Spinal cord (tissue), 10 donors: ENCODE data around the gene MYO5B. TPM values are rescaled to one million over a fixed set of nuclear protein-coding genes. Genes with fewer than 3 reads are reported as not detected.

Experiments
- DNase-seq, 6 donors: peaks; one replicate each; pipeline versions ENCODE4 v3.0.0 to v3.0.0-alpha.2; 2013 to 2015; ENCODE audit warnings: low spot score in 6 of 6, low read depth in 4 of 6
- H3K27ac ChIP-seq: one replicate; pipeline ENCODE4 v1.5.1; 2013; ENCODE audit warnings: low read depth, low read length, control low read depth
- H3K27me3 ChIP-seq: one replicate; pipeline ENCODE4 v1.6.1; 2013; ENCODE audit warnings: low read length; ENCODE audit not compliant: control insufficient read depth, insufficient read depth
- H3K36me3 ChIP-seq: one replicate; pipeline ENCODE4 v1.6.1; 2013; ENCODE audit warnings: low read length; ENCODE audit not compliant: control insufficient read depth, insufficient read depth
- H3K4me1 ChIP-seq: one replicate; pipeline ENCODE4 v1.6.1; 2013; ENCODE audit warnings: low read length; ENCODE audit not compliant: control insufficient read depth, insufficient read depth
- H3K4me3 ChIP-seq: one replicate; pipeline ENCODE4 v1.5.1; 2013; ENCODE audit warnings: low read depth, low read length, control low read depth
- H3K9me3 ChIP-seq: one replicate; pipeline ENCODE4 v1.6.1; 2013; ENCODE audit warnings: low read length; ENCODE audit not compliant: control insufficient read depth, insufficient read depth
- WGBS: methylation state at CpG from one replicate; pipeline ENCODE4 v1.1.5; 2013; ENCODE audit warnings: missing lambda C conversion rate; ENCODE audit not compliant: insufficient coverage; 5-methylcytosine and 5-hydroxymethylcytosine counted together
- polyA plus RNA-seq, 2 donors: library from polyadenylated mRNA; unstranded; fragments of 120-200 nt; gene quantifications; one replicate each; pipeline ENCODE4 v1.2.1, GENCODE V29; 2013; ENCODE audit not compliant: insufficient read length in 2 of 2
- total RNA-seq, 2 donors: library from RNA; depleted of rRNA in 1 of 2; stranded (reverse); fragments of 120-200 nt in 1 of 2; fragments of >200 nt in 1 of 2; gene quantifications; one replicate each; pipeline versions ENCODE4 v1.2.3 to v1.2.4, GENCODE V29; 2013 to 2014
- donor health status: healthy.

The MYO5B gene
- total and polyA plus RNA-seq, 4 donors = 2.6 to 8.0 (median 4.5) TPM

DNA sequence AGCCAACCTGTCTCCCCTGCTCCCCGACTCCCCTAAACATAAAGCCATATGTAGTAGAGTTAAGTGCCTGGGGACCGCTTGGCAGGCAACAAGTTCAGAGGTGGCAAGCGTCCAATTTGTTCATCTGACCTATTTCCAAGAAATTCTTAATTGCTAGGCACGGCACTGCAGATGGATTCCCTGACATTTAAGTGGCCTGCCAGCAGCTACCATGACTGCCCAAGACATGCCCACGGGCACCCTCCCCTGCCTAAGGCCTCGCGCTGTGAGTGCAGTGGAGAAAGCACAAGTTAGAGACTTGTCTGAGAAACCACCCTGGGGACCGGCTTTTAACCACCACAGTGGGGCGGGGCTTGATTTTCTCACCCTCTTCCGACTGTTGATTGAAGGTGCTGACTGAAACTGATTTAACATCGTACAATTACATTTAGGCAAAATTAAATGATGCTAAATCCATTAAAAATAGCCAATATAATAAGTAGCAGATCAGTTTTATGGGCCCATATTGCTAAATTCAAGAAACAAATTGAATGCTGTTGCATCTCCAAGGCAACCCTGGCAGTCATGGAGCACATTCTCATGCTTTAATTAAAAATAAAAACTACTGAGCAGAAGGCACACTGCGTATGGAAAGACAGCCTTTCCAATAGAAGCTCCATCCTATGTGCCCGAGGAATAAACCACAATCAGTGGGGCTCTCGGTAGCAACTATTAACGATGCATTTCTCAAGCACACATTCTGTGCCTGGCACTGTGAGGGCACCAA, 218.0 kb downstream of the MYO5B start:
- H3K27me3 ChIP-seq = peaks cover 2% of the 10 kb centered on the region
- H3K4me3 ChIP-seq = no peak overlapping the region
- 30% methylated on average over 8 of the region's 15 CpGs for WGBS
- no peaks in the 10 kb centered on the region for H3K36me3 ChIP-seq
- peaks cover 19% of the 10 kb centered on the region for H3K4me1 ChIP-seq
- H3K27ac ChIP-seq = no peak overlapping the region
- H3K9me3 ChIP-seq = no peaks in the 10 kb centered on the region
- peak; percentile 38 to 96 (median 62) for DNase-seq

- Histone ChIP-seq H3K27me3 (peaks cover 2% of the 10 kb centered on the region), H3K27ac (no peak overlapping the region), H3K9me3 (no peaks in the 10 kb centered on the region), H3K4me3 (no peak overlapping the region), H3K36me3 (no peaks in the 10 kb centered on the region), H3K4me1 (peaks cover 19% of the 10 kb centered on the region)
- DNase-seq = peak in 1 of 6 donors; percentile 62
- WGBS = 100% methylated on average over 1 of the region's 3 CpGs
Measured at GRCh38 chr18:49976001-49976400, 218.9 kb downstream of the MYO5B start.

DNA sequence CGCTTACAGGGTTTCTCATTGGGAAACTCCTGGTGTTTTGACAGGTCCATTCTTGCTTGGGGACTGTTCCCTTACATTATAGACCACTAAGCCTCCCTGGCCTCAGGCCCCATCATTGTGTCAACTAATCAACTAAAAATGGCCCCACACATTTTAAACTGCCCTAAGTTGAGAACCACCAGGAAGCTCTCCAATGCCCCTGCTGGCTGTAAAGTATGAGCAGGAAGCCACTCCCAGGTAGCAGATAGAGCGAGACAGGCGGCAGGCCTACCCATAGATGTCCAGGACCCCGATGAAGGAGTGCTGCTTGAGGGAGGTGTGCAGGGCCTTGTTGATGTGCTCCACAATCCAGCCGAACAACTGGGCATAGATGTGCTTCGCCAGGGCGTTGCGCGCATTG, 220.9 kb downstream of the MYO5B start:
- 92% methylated on average over 7 of the region's 9 CpGs for WGBS
- no peak for DNase-seq
- no peak overlapping the region for H3K27ac ChIP-seq
- no peaks in the 10 kb centered on the region for H3K36me3 ChIP-seq
- H3K4me1 ChIP-seq = peaks cover 18% of the 10 kb centered on the region
- peaks cover 1% of the 10 kb centered on the region for H3K27me3 ChIP-seq
- no peak overlapping the region for H3K4me3 ChIP-seq
- no peaks in the 10 kb centered on the region for H3K9me3 ChIP-seq

DNA sequence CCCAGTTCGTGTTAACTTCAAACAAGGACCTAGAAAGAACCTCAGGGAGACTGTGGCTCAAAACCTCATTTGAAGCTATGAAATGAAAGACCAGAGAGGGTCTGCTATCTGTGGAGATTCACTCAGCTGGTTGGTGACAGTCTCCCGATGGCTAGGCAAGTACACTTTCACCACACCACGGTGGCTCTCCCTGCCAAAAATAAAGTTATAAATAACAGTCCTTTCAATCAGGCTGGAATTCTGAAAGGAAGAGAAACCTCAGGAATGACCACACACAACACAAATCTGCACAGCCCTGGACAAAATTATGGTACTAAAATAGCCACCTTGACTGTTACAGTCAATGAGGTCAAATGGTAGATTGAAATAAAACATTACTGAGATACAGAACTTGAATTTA, 221.4 kb downstream of the MYO5B start:
- no peaks in the 10 kb centered on the region for H3K27me3 ChIP-seq
- H3K36me3 ChIP-seq = no peaks in the 10 kb centered on the region
- H3K4me1 ChIP-seq = peaks cover 16% of the 10 kb centered on the region
- no peaks in the 10 kb centered on the region for H3K9me3 ChIP-seq
- WGBS = 93% methylated on average over 1 of the region's 3 CpGs
- H3K27ac ChIP-seq = no peak overlapping the region
- H3K4me3 ChIP-seq = no peak overlapping the region
- no peak for DNase-seq

DNA sequence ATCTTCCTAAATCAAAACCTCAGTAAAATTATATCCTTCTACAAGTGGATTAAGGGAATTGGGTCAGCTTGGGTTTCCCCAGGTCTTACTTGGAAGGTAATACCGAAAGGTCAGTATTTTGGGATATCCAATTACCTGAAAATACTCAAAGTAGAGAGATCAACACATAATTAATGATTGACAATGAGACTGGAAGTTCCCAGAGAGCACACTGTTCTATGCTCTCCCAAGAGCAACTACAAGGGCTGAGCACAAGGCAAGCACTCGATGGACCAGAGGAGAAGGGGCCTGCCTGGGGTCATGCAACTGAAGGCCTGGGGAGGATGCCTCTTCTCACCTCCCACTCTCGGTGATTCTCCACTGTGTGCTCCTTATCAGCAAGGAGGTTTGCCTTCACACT, 222.4 kb downstream of the MYO5B start:
- H3K4me1 ChIP-seq = peaks cover 11% of the 10 kb centered on the region
- 89% methylated on average over 2 of the region's 3 CpGs for WGBS
- no peaks in the 10 kb centered on the region for H3K36me3 ChIP-seq
- H3K27me3 ChIP-seq = no peaks in the 10 kb centered on the region
- no peak for DNase-seq
- H3K4me3 ChIP-seq = no peak overlapping the region
- no peaks in the 10 kb centered on the region for H3K9me3 ChIP-seq
- no peak overlapping the region for H3K27ac ChIP-seq

- no peak for DNase-seq
- WGBS = 100% methylated on average over 1 of the region's 1 CpG
- no peak overlapping the region for H3K27ac ChIP-seq
- no peak overlapping the region for H3K4me3 ChIP-seq
- H3K4me1 ChIP-seq = peaks cover 2% of the 10 kb centered on the region
- no peaks in the 10 kb centered on the region for H3K9me3 ChIP-seq
- H3K36me3 ChIP-seq = no peaks in the 10 kb centered on the region
- H3K27me3 ChIP-seq = no peaks in the 10 kb centered on the region
Measured at GRCh38 chr18:49971462-49971861, 223.5 kb downstream of the MYO5B start.

DNA sequence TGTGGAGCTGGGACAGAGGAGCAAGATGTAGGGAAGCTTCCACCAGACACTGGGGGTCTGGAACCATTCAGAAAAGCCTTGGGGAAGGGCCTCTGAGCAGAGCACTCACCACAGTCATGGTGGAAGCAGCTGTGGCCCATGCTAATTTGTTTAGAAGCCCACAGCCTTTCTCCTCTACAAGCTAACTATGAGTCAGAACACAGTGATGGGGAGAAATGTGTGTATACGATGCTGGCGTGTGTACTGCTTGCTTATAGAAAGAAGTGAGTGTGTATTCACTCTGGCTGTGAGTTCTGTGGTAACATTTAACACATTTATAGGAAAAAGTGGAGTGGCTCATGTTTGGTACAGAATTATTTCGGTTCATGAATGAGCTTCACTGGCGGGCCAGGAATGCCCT, 224.6 kb downstream of the MYO5B start:
- H3K36me3 ChIP-seq = no peaks in the 10 kb centered on the region
- H3K4me3 ChIP-seq = no peak overlapping the region
- 100% methylated on average over 2 of the region's 4 CpGs for WGBS
- no peak overlapping the region for H3K27ac ChIP-seq
- DNase-seq = peak in 1 of 6 donors; percentile 35
- H3K4me1 ChIP-seq = no peaks in the 10 kb centered on the region
- no peaks in the 10 kb centered on the region for H3K27me3 ChIP-seq
- H3K9me3 ChIP-seq = no peaks in the 10 kb centered on the region

GRCh38 chr18:49968644-49969309, 226.2 kb downstream of the MYO5B start:
- H3K4me3 ChIP-seq = no peak overlapping the region
- DNase-seq = no peak
- no peaks in the 10 kb centered on the region for H3K27me3 ChIP-seq
- H3K36me3 ChIP-seq = no peaks in the 10 kb centered on the region
- no peak overlapping the region for H3K27ac ChIP-seq
- H3K9me3 ChIP-seq = no peaks in the 10 kb centered on the region
- 96% methylated on average over 3 of the region's 5 CpGs for WGBS
- H3K4me1 ChIP-seq = no peaks in the 10 kb centered on the region

- no peak for DNase-seq
- WGBS = 87% methylated on average over 4 of the region's 7 CpGs
Measured at GRCh38 chr18:49967636-49968313, 227.2 kb downstream of the MYO5B start.

More at GRCh38 chr18:49967636-49968313, 227.2 kb downstream of the MYO5B start:
- no peaks in the 10 kb centered on the region for H3K36me3 ChIP-seq
- no peak overlapping the region for H3K4me3 ChIP-seq
- no peaks in the 10 kb centered on the region for H3K27me3 ChIP-seq
- H3K27ac ChIP-seq = no peak overlapping the region
- H3K9me3 ChIP-seq = no peaks in the 10 kb centered on the region
- no peaks in the 10 kb centered on the region for H3K4me1 ChIP-seq
